ENCODE data around the gene CTNNA2. TPM values are rescaled to one million over a fixed set of nuclear protein-coding genes. Genes with fewer than 3 reads are reported as not detected.

The CTNNA2 gene
- polyA plus RNA-seq, 4 donors, result 3.9 to 4.6 (median 4.3) TPM

DNA sequence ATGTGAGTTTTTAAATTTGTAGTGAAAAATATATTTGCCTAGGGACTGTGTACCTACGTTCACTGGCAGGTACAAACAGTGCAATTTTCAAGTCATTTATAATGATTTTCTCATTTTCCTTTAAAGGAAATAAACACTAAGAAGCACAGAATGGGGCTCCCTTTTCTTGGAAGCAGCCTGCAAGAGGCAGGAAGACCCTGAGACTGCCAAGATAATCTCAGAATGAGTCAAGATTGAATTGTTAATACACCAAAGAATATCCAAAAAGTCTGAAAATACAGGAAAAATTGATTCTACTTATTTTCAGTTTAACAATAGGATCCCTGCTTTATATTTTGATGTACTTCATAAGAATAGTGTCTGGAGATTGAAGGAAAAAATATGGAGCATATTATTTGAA, 331.2 kb downstream of the CTNNA2 start:
- no peak for DNase-seq (ENCODE audit: low read depth in 4 of 4, low spot score in 3 of 4)

DNA sequence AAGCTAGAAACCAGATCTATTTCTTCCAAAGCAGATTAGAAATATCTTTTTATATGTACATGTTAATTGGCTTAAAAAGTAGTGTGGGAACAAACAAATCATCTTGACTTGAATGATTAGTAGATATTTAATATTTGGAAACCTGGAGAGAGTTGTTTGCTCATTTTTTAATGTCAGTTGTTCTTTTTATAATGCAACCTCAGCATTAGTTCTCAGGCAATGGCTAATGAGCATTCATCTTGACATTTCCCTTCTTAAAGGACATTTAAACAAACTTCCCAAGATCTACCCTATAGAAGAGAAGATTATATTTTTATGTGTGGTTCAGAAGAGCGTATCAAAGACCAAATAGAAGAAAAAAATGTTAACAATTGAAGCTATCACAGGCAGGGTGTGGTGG, 334.0 kb downstream of the CTNNA2 start:
- no peak for DNase-seq (ENCODE audit: low read depth in 4 of 4, low spot score in 3 of 4)

DNA sequence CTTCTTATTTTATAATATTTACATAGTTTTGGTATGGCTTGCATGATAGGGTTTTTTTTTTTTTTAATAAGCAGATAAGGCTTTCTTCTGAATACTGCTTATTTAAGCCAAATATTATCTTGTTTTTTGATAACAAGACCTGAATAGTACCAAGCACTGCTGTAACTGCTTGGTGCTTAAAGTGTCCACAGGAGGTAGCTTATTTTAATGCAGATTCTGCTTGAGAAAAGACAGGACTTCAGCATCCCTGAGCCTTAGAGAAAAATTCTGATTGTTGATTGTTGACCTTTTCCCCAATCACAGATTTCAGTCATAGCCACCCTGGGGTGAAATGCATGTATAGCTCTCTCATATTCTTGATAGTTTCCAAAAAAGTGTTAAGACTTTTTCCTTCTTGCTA, 336.4 kb downstream of the CTNNA2 start:
- no peak for DNase-seq (ENCODE audit: low read depth in 4 of 4, low spot score in 3 of 4)

DNA sequence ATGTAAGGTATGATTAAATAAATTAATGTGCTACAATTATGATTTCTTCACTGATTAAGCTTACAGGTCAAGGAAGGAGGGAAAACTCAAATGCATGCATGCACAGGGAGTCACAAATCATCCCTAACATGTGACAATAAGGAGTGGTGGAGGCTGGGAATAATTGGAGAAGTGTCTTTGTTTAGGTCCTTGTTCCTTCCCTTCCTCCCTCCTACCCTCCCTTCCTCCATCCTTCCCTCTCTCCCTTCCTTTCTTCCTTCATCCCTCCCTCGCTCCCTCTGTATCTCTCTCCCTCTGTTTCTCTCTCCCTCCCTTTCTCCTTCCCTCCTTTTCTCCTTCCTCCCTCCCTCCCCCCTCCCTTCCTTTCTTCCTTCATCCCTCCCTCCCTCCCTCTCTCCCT, 337.1 kb downstream of the CTNNA2 start:
- DNase-seq (ENCODE audit: low read depth in 4 of 4, low spot score in 3 of 4), result no peak

GRCh38 chr2:79850912-79851311, 338.1 kb downstream of the CTNNA2 start:
- DNase-seq (ENCODE audit: low read depth in 4 of 4, low spot score in 3 of 4), result no peak

DNA sequence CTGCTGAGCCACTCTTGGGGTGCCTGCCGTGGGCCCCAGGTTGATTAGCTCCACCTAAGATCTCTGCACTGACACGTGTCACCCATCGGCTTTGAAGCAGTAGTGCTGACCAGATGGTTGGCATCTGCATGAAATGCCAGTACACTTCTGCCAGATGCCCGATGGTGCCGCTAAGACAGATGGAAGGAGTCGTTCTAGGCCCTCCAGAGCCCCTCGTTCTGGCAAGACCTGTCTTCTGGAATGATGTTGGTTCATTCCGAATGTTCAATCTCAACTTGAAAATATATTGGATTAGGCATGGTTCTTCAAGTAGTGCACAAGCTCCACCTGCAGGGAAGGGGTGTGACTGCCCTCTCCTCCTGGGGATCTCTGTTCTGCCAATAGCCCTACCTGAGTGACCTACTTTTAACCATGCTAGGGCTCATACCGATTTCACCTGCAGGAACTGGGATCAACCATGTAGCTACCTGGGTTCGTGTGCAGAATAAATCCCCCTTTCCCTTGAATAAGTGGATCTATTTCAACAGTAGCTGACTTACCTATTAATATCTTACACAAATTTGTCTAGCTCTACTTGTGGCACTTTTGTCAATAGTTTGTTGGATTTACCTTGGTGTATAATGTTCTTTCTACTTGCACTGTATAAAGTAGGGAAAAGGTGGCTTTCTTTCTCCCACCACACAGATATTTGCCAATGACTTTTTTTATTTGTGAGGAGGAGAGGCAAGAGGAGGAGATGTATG, 342.6 kb downstream of the CTNNA2 start:
- peak in 1 of 4 donors; percentile 4 for DNase-seq (ENCODE audit: low read depth in 4 of 4, low spot score in 3 of 4)

DNA sequence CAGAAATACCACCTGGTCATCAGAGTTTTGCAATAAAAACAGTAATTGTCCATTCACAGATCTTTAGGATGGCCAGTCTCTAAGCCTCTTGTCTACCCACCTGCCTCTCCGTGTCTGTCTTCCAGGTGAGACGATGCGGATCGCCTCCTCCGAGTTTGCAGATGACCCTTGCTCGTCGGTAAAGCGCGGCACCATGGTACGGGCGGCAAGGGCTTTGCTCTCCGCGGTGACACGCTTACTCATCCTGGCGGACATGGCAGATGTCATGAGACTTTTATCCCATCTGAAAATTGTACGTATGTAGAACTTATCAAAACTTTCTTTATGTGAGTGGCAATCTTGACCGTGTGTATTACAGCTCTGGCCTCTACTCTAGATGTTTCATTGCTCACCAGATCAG, 345.0 kb downstream of the CTNNA2 start:
- DNase-seq (ENCODE audit: low read depth in 4 of 4, low spot score in 3 of 4), result no peak

GRCh38 chr2:79860228-79861058, 347.6 kb downstream of the CTNNA2 start:
- peak in 1 of 4 donors; percentile 5 for DNase-seq (ENCODE audit: low read depth in 4 of 4, low spot score in 3 of 4)

- DNase-seq (ENCODE audit: low read depth in 4 of 4, low spot score in 3 of 4), result no peak
These were observed 348.2 kb downstream of the CTNNA2 start for GRCh38 chr2:79861059-79861374.

DNA sequence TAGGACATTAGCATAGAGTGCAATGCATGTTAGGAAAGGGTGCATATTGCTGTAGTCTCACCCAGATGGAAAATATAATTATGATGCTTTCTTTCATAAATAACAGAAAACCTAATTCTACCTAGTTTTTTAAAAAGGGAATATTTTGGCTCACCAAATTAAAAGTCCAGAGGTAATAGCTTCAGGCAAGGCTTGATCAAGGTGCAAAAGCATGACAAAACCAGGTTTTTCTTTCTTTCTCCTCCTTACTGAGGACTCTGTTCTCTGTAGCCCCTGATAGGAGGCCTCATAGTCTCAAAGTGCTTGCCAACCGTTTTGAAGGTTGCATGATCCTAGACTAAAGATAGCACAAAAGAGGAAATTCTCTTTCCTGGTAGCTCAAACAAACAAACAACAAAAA, 349.9 kb downstream of the CTNNA2 start:
- DNase-seq (ENCODE audit: low read depth in 4 of 4, low spot score in 3 of 4), result no peak

GRCh38 chr2:79872656-79873055, 359.8 kb downstream of the CTNNA2 start:
- DNase-seq (ENCODE audit: low read depth in 4 of 4, low spot score in 3 of 4), result no peak

GRCh38 chr2:79874015-79874414, 361.2 kb downstream of the CTNNA2 start:
- no peak for DNase-seq (ENCODE audit: low read depth in 4 of 4, low spot score in 3 of 4)

DNA sequence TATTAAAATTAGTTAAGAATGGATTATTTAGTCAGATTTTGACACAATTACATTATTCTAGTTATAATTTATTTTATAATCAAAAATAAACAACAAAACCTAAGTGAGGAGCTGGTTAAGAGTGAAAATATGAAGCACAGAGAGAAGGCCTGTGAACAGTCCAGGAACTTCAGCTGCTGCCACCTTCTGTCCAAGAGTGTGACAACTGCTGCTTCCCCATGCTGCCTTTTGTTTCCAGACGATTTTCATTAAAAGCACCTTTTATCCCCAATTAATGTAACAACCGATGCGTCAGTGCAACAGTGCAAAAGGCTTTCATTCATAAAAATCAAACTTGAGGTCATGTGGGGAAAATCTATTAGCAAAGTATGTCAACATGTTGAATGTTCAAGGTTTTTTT, 363.6 kb downstream of the CTNNA2 start:
- DNase-seq (ENCODE audit: low read depth in 4 of 4, low spot score in 3 of 4), result no peak

GRCh38 chr2:79882548-79882947, 369.7 kb downstream of the CTNNA2 start:
- no peak for DNase-seq (ENCODE audit: low read depth in 4 of 4, low spot score in 3 of 4)

DNA sequence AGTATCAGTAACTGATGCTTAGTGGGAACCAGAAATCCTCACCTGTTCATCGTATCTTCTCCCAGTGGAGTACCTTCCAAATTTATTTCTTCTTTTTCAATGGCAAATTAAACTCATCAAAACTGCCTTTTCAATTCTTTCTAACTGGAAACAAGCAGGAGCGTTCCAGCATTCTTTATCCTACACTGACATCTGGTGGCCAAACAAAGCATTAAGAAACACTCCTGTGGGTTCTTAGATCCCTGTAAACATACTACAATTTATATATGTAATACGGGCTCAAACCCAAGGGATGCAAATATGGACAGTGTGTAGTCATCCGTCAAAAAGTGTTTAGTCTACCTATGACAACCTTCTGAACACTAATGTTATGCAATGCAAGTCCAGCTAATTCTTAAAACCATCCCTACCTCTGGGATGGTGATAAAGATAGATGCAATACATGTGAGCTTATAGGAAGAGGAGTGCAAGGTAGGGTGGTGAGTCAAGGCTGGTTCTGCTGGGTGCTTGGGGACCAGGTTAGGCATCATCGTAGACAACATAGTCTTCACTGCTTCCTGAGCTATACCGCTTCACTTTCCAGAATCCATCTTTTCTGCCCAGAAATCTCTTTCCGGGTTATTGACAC, 375.0 kb downstream of the CTNNA2 start:
- DNase-seq (ENCODE audit: low read depth in 4 of 4, low spot score in 3 of 4), result peak; percentile 36 to 51 (median 47)

DNA sequence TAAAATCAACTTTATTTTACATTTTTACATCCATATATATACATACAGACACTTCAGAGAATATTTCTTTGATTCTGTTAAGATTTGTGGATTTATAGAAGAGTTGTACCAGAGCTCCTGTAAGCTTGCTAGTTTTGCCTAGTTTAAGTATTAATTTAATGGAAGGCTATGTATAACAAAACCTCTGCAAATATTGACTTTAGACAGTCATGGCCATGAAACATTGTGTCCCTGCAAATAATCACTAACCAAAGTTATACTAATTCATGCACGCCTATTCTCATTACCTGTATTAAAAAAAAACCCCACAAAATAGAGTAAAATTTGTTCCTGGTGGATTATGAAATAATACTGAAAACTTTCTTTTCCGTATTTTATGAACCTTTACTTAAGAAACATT, 379.3 kb downstream of the CTNNA2 start:
- DNase-seq (ENCODE audit: low read depth in 4 of 4, low spot score in 3 of 4), result no peak

- no peak for DNase-seq (ENCODE audit: low read depth in 4 of 4, low spot score in 3 of 4)
These were observed 386.3 kb downstream of the CTNNA2 start for GRCh38 chr2:79899196-79899595.

DNA sequence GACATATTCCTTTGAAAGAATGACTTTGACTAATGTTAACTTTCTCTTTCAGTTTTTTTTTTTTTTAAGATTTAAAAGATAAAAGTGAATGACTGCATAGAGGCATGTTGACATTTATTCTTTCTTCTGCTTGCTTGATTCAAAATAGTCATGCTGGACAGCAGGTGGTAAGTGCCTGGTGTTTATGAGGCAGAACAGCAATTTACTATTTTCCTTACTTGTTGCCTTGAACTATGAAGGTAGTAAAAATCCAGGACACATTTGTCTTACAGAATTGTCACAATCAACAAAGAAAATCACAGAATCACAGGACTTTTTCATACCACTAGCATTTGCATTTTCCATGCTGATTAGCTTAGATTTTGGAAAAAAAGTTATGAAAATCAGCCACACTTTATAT, 388.3 kb downstream of the CTNNA2 start:
- peak in 1 of 4 donors; percentile 17 for DNase-seq (ENCODE audit: low read depth in 4 of 4, low spot score in 3 of 4)

- DNase-seq (ENCODE audit: low read depth in 4 of 4, low spot score in 3 of 4), result no peak
These were observed 390.6 kb downstream of the CTNNA2 start for GRCh38 chr2:79903222-79904000.

DNA sequence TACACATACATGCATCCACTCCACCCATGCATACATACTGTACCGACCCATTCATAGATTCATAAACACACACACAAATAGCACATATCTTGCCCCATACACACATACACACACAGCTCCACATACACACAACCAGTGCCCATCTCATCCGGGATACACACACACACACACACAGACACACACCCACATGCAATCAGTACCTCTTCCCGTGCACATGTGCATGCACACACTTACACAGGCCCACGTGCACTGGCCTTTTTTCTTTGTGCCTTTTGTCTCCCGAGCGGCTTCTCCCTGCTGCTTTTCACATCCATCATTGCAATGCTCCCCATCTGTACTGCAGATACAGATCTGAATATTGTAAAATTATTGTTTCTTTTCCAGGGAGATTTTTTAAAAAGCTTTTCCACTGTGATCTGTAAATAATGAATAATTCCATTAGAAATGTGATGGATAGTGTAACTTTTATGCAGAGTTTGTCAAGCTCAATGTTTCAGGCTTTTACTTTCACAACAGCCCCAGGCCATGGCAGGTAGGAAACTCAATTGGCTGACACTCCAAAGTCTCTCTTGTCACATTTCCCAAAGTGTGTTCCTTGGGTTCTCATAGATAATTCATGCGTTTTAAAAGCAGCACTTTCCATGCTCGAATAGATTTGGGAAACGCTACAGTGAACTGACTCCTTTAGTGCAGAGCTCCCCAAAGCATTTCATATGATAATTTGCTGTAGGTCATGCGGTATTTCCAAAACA, 393.5 kb downstream of the CTNNA2 start:
- DNase-seq (ENCODE audit: low read depth in 4 of 4, low spot score in 3 of 4), result no peak

Measured in right renal pelvis (tissue), 4 donors.